H1 (cell line): ENCODE data around the gene EML5. TPM values are rescaled to one million over a fixed set of nuclear protein-coding genes. Genes with fewer than 3 reads are reported as not detected.

ENCODE experiments used
- BACH1 ChIP-seq: IDR thresholded peaks from 2 replicates; pipeline ENCODE4 v1.6.1; 2012; ENCODE audit warnings: low read length, improper control_type of control experiment
- CHD2 ChIP-seq: IDR thresholded peaks from 2 replicates; pipeline ENCODE4 v1.6.1; 2012; ENCODE audit warnings: low read length, improper control_type of control experiment
- GABPA ChIP-seq: IDR thresholded peaks from 2 replicates; pipeline ENCODE4 v1.6.1; 2011; ENCODE audit warnings: mild to moderate bottlenecking, low read length, moderate library complexity, borderline replicate concordance; ENCODE audit not compliant: insufficient read depth
- POLR2AphosphoS5 ChIP-seq: IDR thresholded peaks from 2 replicates; pipeline ENCODE4 v1.6.1; 2011; ENCODE audit warnings: low read depth, low read length
- RAD21 ChIP-seq, 2 experiments: IDR thresholded peaks in 1 of 2; conservative IDR thresholded peaks in 1 of 2; 2 replicates each; pipeline ENCODE4 v1.6.1; 2011; ENCODE audit warnings: low read depth in 2 of 2, low read length in 2 of 2, improper control_type of control experiment in 1 of 2, inconsistent platforms in 1 of 2, mild to moderate bottlenecking in 1 of 2, moderate library complexity in 1 of 2
- RXRA ChIP-seq: IDR thresholded peaks from 2 replicates; pipeline ENCODE4 v1.6.1; 2011; ENCODE audit warnings: low read depth, mild to moderate bottlenecking, low read length, moderate library complexity; ENCODE audit not compliant: insufficient read depth
- SRF ChIP-seq: IDR thresholded peaks from 2 replicates; pipeline ENCODE4 v1.6.1; 2011; ENCODE audit warnings: mild to moderate bottlenecking, low read depth, low read length, moderate library complexity
- polyA plus RNA-seq, 7 experiments: library from polyadenylated mRNA; depleted of rRNA in 3 of 7; stranded (reverse) in 5 of 7; unstranded in 2 of 7; fragments of >200 nt in 5 of 7; fragments of 200-250 nt in 2 of 7; gene quantifications; 1 replicate in 5 of 7; 2 replicates in 1 of 7; 4 replicates in 1 of 7; pipeline versions ENCODE4 v1.2.1 to v1.2.3, GENCODE V29; 2011 to 2013; ENCODE audit warnings: missing spikeins in 2 of 7, mixed read lengths in 2 of 7
- total RNA-seq: library from RNA; stranded (reverse); fragmentation: NEBNext Ultra II Directional; extraction: Animal tissue kit (Norgen Biotek cat#: 25700); gene quantifications from 2 replicates; pipeline ENCODE4 v1.2.1, GENCODE V29; 2021

The EML5 gene
- total and polyA plus RNA-seq, 2 of the 8 experiments (the other 6 are each of a cell fraction or from before 2014, with no cell fraction given) = 0.39 to 0.88 TPM

DNA sequence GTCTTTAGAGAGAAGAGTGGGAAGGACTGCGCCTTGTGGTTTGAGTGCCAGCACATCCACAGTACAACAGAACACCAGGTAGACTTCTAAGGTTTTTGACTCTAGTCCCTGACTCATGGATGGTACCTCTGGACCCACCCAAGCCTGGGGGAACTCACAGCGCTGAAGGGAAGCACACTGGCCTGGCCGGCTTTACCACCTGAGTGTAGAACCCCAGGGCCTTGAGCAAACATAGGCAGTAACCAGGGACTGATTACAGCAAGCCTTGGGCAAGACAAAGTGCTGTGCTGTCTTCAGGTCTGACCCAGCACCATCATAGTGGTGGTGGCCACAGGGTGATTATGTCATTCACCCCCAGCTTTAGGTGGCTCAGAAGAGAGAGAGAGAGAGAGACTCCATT lies 17.2 kb downstream of the EML5 start (continued):
- TF ChIP-seq RXRA (no peak), CHD2 (no peak), RAD21 (IDR thresholded peaks at IDR 0.05 in 1 of 2, conservative IDR thresholded peaks at IDR 0.05 in 1 of 2; ENCODE audit: low read depth in 2 of 2, low read length in 2 of 2) (no peak), BACH1 (no peak), POLR2AphosphoS5 (no peak), SRF (no peak), GABPA (no peak)
